Measurements from ENCODE around the gene EID2. TPM values are rescaled to one million over a fixed set of nuclear protein-coding genes. Genes with fewer than 3 reads are reported as not detected.

EID2 gene
- total RNA-seq, 2 experiments from 2014 or later: 17.3 to 22.9 TPM

DNA sequence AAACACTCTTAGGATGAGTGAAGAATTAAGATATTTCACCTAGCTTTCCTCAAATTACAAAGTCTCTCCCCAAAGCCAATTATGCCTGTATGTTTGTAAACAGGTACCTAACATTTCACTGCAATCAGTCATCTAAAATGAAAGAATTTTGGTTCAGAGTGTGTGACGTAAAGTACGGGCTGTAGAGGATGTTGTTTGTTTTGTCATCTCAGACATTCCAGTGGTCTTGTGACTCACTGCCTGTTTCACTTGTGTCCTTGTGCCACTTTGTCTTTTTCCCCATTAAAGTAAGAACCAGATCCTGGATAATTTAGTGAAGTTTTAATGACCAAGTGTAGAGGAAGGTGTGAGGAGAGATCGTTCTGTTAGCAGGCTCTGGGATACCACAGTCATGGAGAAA, 28.6 kb upstream of the EID2 start:
- Histone ChIP-seq H3K27ac (ENCODE audit: low read depth, low read length, poor library complexity, severe bottlenecking) (no peak overlapping the region), H3K4me1 (ENCODE audit: insufficient read depth, low read length, poor library complexity, severe bottlenecking) (no peaks in the 10 kb centered on the region), H3K79me2 (ENCODE audit: insufficient read depth, low read depth, low read length) (no peaks in the 10 kb centered on the region), H2AFZ (ENCODE audit: low read length) (no peak overlapping the region), H3K4me2 (ENCODE audit: low read length) (no peak overlapping the region), H3K4me3 (ENCODE audit: low read depth, low read length, poor library complexity, severe bottlenecking) (no peak overlapping the region), H3K9me2 (ENCODE audit: insufficient read depth, low read length) (no peaks in the 10 kb centered on the region), H3K9me3 (ENCODE audit: low read length) (no peaks in the 10 kb centered on the region), H3K36me3 (ENCODE audit: insufficient read depth, low read length) (no peaks in the 10 kb centered on the region), H4K20me1 (ENCODE audit: insufficient read depth, low read length) (no peaks in the 10 kb centered on the region)
- intact Hi-C loops (cut with micrococcal nuclease; ENCODE audit: unreplicated experiment): no loop called here
- POLR2A ChIA-PET: no interaction called here
- TF ChIP-seq, protein P1, sequence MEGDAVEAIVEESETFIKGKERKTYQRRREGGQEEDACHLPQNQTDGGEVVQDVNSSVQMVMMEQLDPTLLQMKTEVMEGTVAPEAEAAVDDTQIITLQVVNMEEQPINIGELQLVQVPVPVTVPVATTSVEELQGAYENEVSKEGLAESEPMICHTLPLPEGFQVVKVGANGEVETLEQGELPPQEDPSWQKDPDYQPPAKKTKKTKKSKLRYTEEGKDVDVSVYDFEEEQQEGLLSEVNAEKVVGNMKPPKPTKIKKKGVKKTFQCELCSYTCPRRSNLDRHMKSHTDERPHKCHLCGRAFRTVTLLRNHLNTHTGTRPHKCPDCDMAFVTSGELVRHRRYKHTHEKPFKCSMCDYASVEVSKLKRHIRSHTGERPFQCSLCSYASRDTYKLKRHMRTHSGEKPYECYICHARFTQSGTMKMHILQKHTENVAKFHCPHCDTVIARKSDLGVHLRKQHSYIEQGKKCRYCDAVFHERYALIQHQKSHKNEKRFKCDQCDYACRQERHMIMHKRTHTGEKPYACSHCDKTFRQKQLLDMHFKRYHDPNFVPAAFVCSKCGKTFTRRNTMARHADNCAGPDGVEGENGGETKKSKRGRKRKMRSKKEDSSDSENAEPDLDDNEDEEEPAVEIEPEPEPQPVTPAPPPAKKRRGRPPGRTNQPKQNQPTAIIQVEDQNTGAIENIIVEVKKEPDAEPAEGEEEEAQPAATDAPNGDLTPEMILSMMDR (conservative IDR thresholded peaks at IDR 0.05; ENCODE audit: low read length): no peak
- TF ChIP-seq EZH2phosphoT487 (IDR thresholded peaks at IDR 0.05; ENCODE audit: borderline replicate concordance, low read depth, low read length): no peak
- BruUV-seq (replicated peaks): no TSS peak
- no peak for DNase-seq (ENCODE audit: low spot score)
- CTCF ChIA-PET (ENCODE audit: unreplicated experiment): no interaction called here

DNA sequence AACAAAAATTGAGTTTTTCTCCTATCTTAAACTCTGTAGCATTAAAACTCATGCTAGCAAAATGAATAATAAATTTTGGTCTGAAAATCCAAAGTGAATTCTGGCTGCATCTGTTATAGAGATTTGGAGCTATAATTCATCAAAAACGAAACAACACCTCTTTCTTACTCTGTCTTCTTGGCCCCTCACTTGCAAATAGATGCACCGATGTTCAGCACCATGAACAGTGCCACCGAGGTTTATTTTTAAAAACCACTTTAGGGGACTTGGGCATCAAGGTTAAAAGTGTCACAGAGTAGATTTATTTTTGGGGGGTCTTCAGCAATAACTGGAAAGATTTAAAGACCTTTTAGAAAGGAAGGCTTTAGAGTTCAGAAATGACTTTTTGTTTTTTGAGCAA, 26.1 kb upstream of the EID2 start:
- Histone ChIP-seq H3K4me2 (ENCODE audit: low read length) (no peak overlapping the region), H3K36me3 (ENCODE audit: insufficient read depth, low read length) (no peaks in the 10 kb centered on the region), H4K20me1 (ENCODE audit: insufficient read depth, low read length) (no peaks in the 10 kb centered on the region), H3K9me3 (ENCODE audit: low read length) (no peaks in the 10 kb centered on the region), H3K4me1 (ENCODE audit: insufficient read depth, low read length, poor library complexity, severe bottlenecking) (no peaks in the 10 kb centered on the region), H3K9me2 (ENCODE audit: insufficient read depth, low read length) (no peaks in the 10 kb centered on the region), H3K79me2 (ENCODE audit: insufficient read depth, low read depth, low read length) (no peaks in the 10 kb centered on the region), H3K27ac (ENCODE audit: low read depth, low read length, poor library complexity, severe bottlenecking) (no peak overlapping the region), H3K4me3 (ENCODE audit: low read depth, low read length, poor library complexity, severe bottlenecking) (no peak overlapping the region), H2AFZ (ENCODE audit: low read length) (no peak overlapping the region)
- TF ChIP-seq, protein P1 (conservative IDR thresholded peaks at IDR 0.05; ENCODE audit: low read length): no peak
- TF ChIP-seq EZH2phosphoT487 (IDR thresholded peaks at IDR 0.05; ENCODE audit: borderline replicate concordance, low read depth, low read length): no peak
- intact Hi-C loops (cut with micrococcal nuclease; ENCODE audit: unreplicated experiment): no loop called here
- no TSS peak for BruUV-seq (replicated peaks)
- DNase-seq (ENCODE audit: low spot score): no peak
- POLR2A ChIA-PET: interaction anchor here (0.7 kb wide), 2 partner anchors 27 to 526 kb away, joined by 3 read pairs; no protein-coding TSS in a partner anchor
- CTCF ChIA-PET (ENCODE audit: unreplicated experiment): no interaction called here

DNA sequence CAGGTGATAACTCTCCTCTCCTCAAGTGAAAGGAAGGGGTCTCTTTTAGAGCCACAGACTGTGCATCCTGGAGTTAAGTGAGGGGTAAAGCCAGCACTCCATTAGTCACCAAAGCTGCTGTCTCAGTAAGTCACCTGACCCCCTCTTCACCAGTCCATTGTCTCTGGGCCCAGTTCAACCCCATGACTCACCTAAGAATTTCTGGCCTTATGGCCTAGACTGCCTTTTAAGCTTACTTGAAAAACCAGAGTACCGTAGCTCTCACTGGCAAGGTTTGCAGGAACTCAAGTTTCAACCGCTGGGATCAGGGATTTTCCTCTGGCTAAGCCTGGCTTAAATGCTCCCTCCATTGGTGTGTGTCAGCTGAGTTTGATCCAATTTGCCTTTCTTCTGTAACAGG, 23.4 kb upstream of the EID2 start:
- Histone ChIP-seq H3K36me3 (ENCODE audit: insufficient read depth, low read length) (no peaks in the 10 kb centered on the region), H3K79me2 (ENCODE audit: insufficient read depth, low read depth, low read length) (no peaks in the 10 kb centered on the region), H3K27ac (ENCODE audit: low read depth, low read length, poor library complexity, severe bottlenecking) (no peak overlapping the region), H2AFZ (ENCODE audit: low read length) (no peak overlapping the region), H3K4me3 (ENCODE audit: low read depth, low read length, poor library complexity, severe bottlenecking) (no peak overlapping the region), H3K9me2 (ENCODE audit: insufficient read depth, low read length) (no peaks in the 10 kb centered on the region), H3K4me1 (ENCODE audit: insufficient read depth, low read length, poor library complexity, severe bottlenecking) (peaks cover 2% of the 10 kb centered on the region), H4K20me1 (ENCODE audit: insufficient read depth, low read length) (no peaks in the 10 kb centered on the region), H3K4me2 (ENCODE audit: low read length) (no peak overlapping the region), H3K9me3 (ENCODE audit: low read length) (no peaks in the 10 kb centered on the region)
- intact Hi-C loops (cut with micrococcal nuclease; ENCODE audit: unreplicated experiment): no loop called here
- no peak for TF ChIP-seq EZH2phosphoT487 (IDR thresholded peaks at IDR 0.05; ENCODE audit: borderline replicate concordance, low read depth, low read length)
- TF ChIP-seq, protein P1 (conservative IDR thresholded peaks at IDR 0.05; ENCODE audit: low read length): no peak
- ChIA-PET POLR2A (no interaction called here), CTCF (ENCODE audit: unreplicated experiment) (no interaction called here)
- no peak for DNase-seq (ENCODE audit: low spot score)
- BruUV-seq (replicated peaks): no TSS peak

Data from OCI-LY7 (cell line).